Sigmoid colon (tissue), 4 donors: ENCODE results near the gene TMPRSS11D.

Experiments used
- CTCF ChIP-seq, 4 experiments: fragments of 450-650 bp in 3 of 4; fragments of 200-600 bp in 1 of 4; IDR thresholded peaks; one replicate each; pipeline ENCODE4 v1.5.1; 2016 to 2019; ENCODE audit warnings: antibody characterized with exemption in 4 of 4, mild to moderate bottlenecking in 3 of 4, moderate library complexity in 2 of 4
- EP300 ChIP-seq, 4 donors: sonication (generic); formaldehyde crosslinking; IDR thresholded peaks; one replicate each; pipeline ENCODE4 v1.6.1; 2017; ENCODE audit warnings: antibody characterized with exemption in 4 of 4
- POLR2A ChIP-seq, 2 donors: fragments of 450-650 bp; IDR thresholded peaks; one replicate each; pipeline ENCODE4 v1.6.1; 2016; ENCODE audit warnings: antibody characterized with exemption in 2 of 2, mild to moderate bottlenecking in 2 of 2, moderate library complexity in 2 of 2

GRCh38 chr4:67869580-67870190 lies 14.1 kb downstream of the TMPRSS11D start:
- TF ChIP-seq CTCF (IDR thresholded peaks at IDR 0.05) (no peak), EP300 (IDR thresholded peaks at IDR 0.05) (no peak), POLR2A (IDR thresholded peaks at IDR 0.05) (no peak)
